Activated CD4-positive, alpha-beta memory T cell treated with anti-CD3 and anti-CD28 coated beads for 36 hours (primary cell): Measurements from ENCODE around the gene SAP30. TPM values are rescaled to one million over a fixed set of nuclear protein-coding genes. Genes with fewer than 3 reads are reported as not detected.

Source experiments
- CTCF ChIA-PET: fragments of 350-600 bp; sonication (Branson Sonifier 250); formaldehyde crosslinking; loops from one replicate; lab custom pipeline; 2021; ENCODE audit warnings: antibody characterized with exemption, inconsistent platforms; lab: Charles Lee
- POLR2A ChIA-PET: fragments of 350-600 bp; sonication (Branson Sonifier 250); formaldehyde crosslinking; loops from one replicate; lab custom pipeline; 2021; ENCODE audit warnings: antibody characterized with exemption; lab: Charles Lee
- DNase-seq: peaks from one replicate; pipeline ENCODE4 v3.0.0-alpha.2; 2020
- H3K27ac Mint-ChIP-seq: one replicate; pipeline ENCODE4 v1.8.0; 2021; ENCODE audit warnings: mixed read lengths
- H3K27me3 Mint-ChIP-seq: one replicate; pipeline ENCODE4 v1.8.0; 2021; ENCODE audit warnings: mixed read lengths
- H3K36me3 Mint-ChIP-seq: one replicate; pipeline ENCODE4 v1.8.0; 2021; ENCODE audit warnings: mixed read lengths
- H3K4me1 Mint-ChIP-seq: one replicate; pipeline ENCODE4 v1.8.0; 2021; ENCODE audit warnings: low read depth, mixed read lengths
- H3K4me3 Mint-ChIP-seq: one replicate; pipeline ENCODE4 v1.8.0; 2021; ENCODE audit warnings: mild to moderate bottlenecking, mixed read lengths
- H3K9me3 Mint-ChIP-seq: one replicate; pipeline ENCODE4 v1.8.0; 2021; ENCODE audit warnings: mixed read lengths
- intact Hi-C: fragments of 100-400 bp; cut with micrococcal nuclease; formaldehyde crosslinking; loops from one replicate; pipeline ENCODE4 v1.15.1; 2023
- total RNA-seq, 2 experiments: library from RNA; stranded (reverse); gene quantifications; one replicate each; pipeline ENCODE4 v1.2.3, GENCODE V29; 2021

SAP30 gene
- total RNA-seq, 2 experiments from 2014 or later: 26.1 to 26.5 TPM

GRCh38 chr4:173334891-173335752, 35.6 kb upstream of the SAP30 start:
- peaks cover 11% of the 10 kb centered on the region for H3K4me1 Mint-ChIP-seq
- H3K27ac Mint-ChIP-seq: peak overlapping the region; percentile 100
- peaks cover 35% of the 10 kb centered on the region for H3K36me3 Mint-ChIP-seq
- ChIA-PET CTCF (interaction anchor here (0.7 to 2.8 kb wide), 5 partner anchors 33 to 165 kb away, joined by 3 to 12 read pairs (median 5); partner anchors contain the start of gene SAP30), POLR2A (interaction anchor here (0.8 to 4.6 kb wide), 7 partner anchors 10 to 167 kb away, joined by 3 to 117 read pairs (median 5); partner anchors contain the start of genes GALNT7 and SAP30)
- H3K9me3 Mint-ChIP-seq: no peaks in the 10 kb centered on the region
- peaks cover 4% of the 10 kb centered on the region for H3K27me3 Mint-ChIP-seq
- DNase-seq: peak; percentile 74
- intact Hi-C loops: loop anchor here (1.0 to 2.0 kb wide), 6 partner anchors 17 to 948 kb away; partner anchors contain the start of genes CEP44, FBXO8, GALNT7 and SAP30
- H3K4me3 Mint-ChIP-seq: peak overlapping the region; percentile 95

- CTCF ChIA-PET: no interaction called here
- POLR2A ChIA-PET: no interaction called here
- H3K9me3 Mint-ChIP-seq: no peaks in the 10 kb centered on the region
- no peak overlapping the region for H3K4me3 Mint-ChIP-seq
- peaks cover 5% of the 10 kb centered on the region for H3K27me3 Mint-ChIP-seq
- H3K27ac Mint-ChIP-seq: no peak overlapping the region
- intact Hi-C loops: no loop called here
- H3K36me3 Mint-ChIP-seq: peaks cover 19% of the 10 kb centered on the region
- H3K4me1 Mint-ChIP-seq: peaks cover 2% of the 10 kb centered on the region
- no peak for DNase-seq
Measured at GRCh38 chr4:173337463-173337862, 33.3 kb upstream of the SAP30 start.

- no peak overlapping the region for H3K27ac Mint-ChIP-seq
- H3K4me1 Mint-ChIP-seq: no peaks in the 10 kb centered on the region
- no peaks in the 10 kb centered on the region for H3K9me3 Mint-ChIP-seq
- intact Hi-C loops: no loop called here
- ChIA-PET CTCF (no interaction called here), POLR2A (no interaction called here)
- H3K27me3 Mint-ChIP-seq: peaks cover 1% of the 10 kb centered on the region
- no peak for DNase-seq
- H3K4me3 Mint-ChIP-seq: no peak overlapping the region
- no peaks in the 10 kb centered on the region for H3K36me3 Mint-ChIP-seq
Measured at GRCh38 chr4:173343832-173344397, 26.8 kb upstream of the SAP30 start.

- no peaks in the 10 kb centered on the region for H3K4me1 Mint-ChIP-seq
- no peak overlapping the region for H3K27ac Mint-ChIP-seq
- no peaks in the 10 kb centered on the region for H3K36me3 Mint-ChIP-seq
- ChIA-PET CTCF (interaction anchor here (0.8 to 1.3 kb wide), 2 partner anchors 12 to 20 kb away, joined by 3 read pairs; no protein-coding TSS in a partner anchor), POLR2A (interaction anchor here (1.3 kb wide), 1 partner anchor 10 kb away, joined by 3 read pairs; no protein-coding TSS in a partner anchor)
- H3K27me3 Mint-ChIP-seq: peaks cover 3% of the 10 kb centered on the region
- intact Hi-C loops: no loop called here
- no peaks in the 10 kb centered on the region for H3K9me3 Mint-ChIP-seq
- no peak for DNase-seq
- no peak overlapping the region for H3K4me3 Mint-ChIP-seq
Measured at GRCh38 chr4:173345648-173346047, 25.1 kb upstream of the SAP30 start.

DNA sequence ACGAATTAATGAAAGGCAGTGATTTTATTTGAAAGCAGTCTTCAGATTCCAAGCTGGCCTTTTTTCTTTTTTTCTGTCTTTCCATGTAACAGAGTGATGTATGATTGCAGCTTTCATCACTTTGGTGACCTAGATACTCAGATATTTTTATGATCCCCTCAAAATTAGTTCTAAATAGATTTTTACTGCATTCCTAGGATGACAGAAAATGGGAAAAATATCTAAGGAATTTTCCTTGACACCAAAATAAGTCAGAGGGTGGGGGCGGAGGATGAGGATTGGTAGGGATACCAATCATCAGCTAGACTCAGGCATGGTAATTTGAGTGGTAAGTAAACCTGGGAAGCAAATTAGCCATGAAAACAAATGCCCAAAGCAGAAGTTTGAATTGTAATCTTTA, 24.7 kb upstream of the SAP30 start:
- Mint-ChIP-seq H3K4me3 (no peak overlapping the region), H3K27me3 (peaks cover 3% of the 10 kb centered on the region), H3K4me1 (no peaks in the 10 kb centered on the region), H3K9me3 (no peaks in the 10 kb centered on the region), H3K27ac (no peak overlapping the region), H3K36me3 (no peaks in the 10 kb centered on the region)
- DNase-seq: no peak
- POLR2A ChIA-PET: interaction anchor here (1.3 kb wide), 1 partner anchor 11 kb away, joined by 3 read pairs; no protein-coding TSS in a partner anchor
- CTCF ChIA-PET: interaction anchor here (1.3 kb wide), 1 partner anchor 12 kb away, joined by 3 read pairs; no protein-coding TSS in a partner anchor
- intact Hi-C loops: no loop called here

DNA sequence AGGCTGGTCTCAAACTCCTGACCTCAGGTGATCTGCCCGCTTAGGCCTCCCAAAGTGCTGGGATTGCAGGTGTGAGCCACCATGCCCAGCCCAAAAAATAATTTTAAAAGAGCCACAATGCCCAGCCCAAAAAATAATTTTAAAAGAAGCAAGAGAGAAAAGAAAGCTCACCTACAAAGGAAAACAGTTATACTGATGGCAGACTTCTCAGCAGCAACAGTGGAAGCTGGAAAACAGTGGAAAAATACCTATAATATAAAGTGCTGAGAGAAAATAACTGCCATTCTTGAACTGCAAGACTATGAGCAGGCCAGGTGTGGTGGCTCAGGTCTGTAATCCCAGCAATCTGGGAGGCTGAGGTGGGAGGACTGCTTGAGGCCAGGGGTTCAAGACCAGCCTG, 23.3 kb upstream of the SAP30 start:
- intact Hi-C loops: no loop called here
- Mint-ChIP-seq H3K4me3 (no peak overlapping the region), H3K9me3 (no peaks in the 10 kb centered on the region), H3K27ac (no peak overlapping the region), H3K27me3 (peaks cover 1% of the 10 kb centered on the region), H3K36me3 (no peaks in the 10 kb centered on the region), H3K4me1 (no peaks in the 10 kb centered on the region)
- ChIA-PET POLR2A (no interaction called here), CTCF (interaction anchor here (0.9 to 1.0 kb wide), 2 partner anchors 45 to 334 kb away, joined by 4 read pairs; no protein-coding TSS in a partner anchor)
- DNase-seq: no peak

- peaks cover 7% of the 10 kb centered on the region for H3K27me3 Mint-ChIP-seq
- H3K27ac Mint-ChIP-seq: no peak overlapping the region
- ChIA-PET CTCF (interaction anchor here (0.9 kb wide), 1 partner anchor 13 kb away, joined by 3 read pairs; no protein-coding TSS in a partner anchor), POLR2A (interaction anchor here (0.9 kb wide), 1 partner anchor 14 kb away, joined by 4 read pairs; no protein-coding TSS in a partner anchor)
- no peak for DNase-seq
- intact Hi-C loops: no loop called here
- H3K4me3 Mint-ChIP-seq: no peak overlapping the region
- no peaks in the 10 kb centered on the region for H3K9me3 Mint-ChIP-seq
- no peaks in the 10 kb centered on the region for H3K36me3 Mint-ChIP-seq
- no peaks in the 10 kb centered on the region for H3K4me1 Mint-ChIP-seq
Measured at GRCh38 chr4:173357939-173358338, 12.8 kb upstream of the SAP30 start.

DNA sequence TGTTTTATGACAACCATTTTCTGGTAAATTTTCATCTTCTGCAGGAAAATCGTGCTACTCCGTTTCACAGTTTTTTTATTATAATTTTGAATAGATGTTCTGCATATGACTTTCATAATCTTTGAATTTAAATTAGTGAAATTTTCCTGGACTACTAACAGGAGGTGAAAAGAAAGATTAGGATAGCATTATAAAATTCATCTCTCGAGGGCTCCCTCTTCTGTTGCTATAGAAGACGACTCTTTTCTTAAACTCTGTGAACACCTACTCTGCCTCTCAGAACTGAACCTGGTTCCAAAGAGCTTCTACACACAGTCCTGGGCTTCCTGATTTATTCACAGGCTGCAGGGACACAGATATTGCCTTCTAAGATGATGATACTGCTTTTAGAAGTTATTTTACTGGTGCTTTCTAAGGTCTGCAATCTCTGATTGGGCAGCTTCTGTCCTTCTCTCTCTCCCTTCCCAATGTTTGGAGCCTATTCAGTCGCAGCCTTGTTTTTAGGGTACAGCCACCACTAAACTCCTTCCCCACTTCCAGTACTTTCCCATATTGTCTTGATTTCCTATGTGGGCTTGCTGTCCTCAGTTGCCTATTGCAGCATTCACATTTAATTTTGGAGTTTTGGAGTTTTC, 10.1 kb upstream of the SAP30 start:
- Mint-ChIP-seq H3K4me1 (peaks cover 6% of the 10 kb centered on the region), H3K27me3 (peaks cover 2% of the 10 kb centered on the region), H3K36me3 (no peaks in the 10 kb centered on the region), H3K9me3 (no peaks in the 10 kb centered on the region), H3K4me3 (no peak overlapping the region), H3K27ac (no peak overlapping the region)
- POLR2A ChIA-PET: no interaction called here
- intact Hi-C loops: no loop called here
- CTCF ChIA-PET: interaction anchor here (0.8 kb wide), 1 partner anchor 68 kb away, joined by 3 read pairs; no protein-coding TSS in a partner anchor
- no peak for DNase-seq

DNA sequence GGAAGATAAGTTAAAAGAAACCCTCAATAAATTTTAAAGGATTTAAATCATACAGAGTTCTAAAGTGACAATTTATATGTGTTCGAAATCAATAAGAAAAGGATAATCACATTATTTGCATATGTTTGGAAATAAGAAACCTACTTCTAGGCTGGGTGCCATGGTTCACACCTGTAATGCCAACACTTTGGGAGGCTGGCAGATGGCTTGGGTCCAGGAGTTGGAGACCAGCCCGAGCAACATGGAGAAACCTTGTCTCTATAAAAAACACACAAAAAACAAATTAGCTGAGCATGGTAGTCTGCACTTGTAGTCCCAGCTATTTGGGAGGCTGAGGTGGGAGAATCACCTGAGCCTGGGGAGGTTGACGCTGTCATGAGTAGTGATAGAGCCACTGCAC, 8.1 kb upstream of the SAP30 start:
- intact Hi-C loops: no loop called here
- Mint-ChIP-seq H3K9me3 (no peaks in the 10 kb centered on the region), H3K4me1 (peaks cover 19% of the 10 kb centered on the region), H3K4me3 (no peak overlapping the region), H3K27ac (no peak overlapping the region), H3K36me3 (no peaks in the 10 kb centered on the region), H3K27me3 (peaks cover 2% of the 10 kb centered on the region)
- CTCF ChIA-PET: no interaction called here
- no peak for DNase-seq
- POLR2A ChIA-PET: no interaction called here

DNA sequence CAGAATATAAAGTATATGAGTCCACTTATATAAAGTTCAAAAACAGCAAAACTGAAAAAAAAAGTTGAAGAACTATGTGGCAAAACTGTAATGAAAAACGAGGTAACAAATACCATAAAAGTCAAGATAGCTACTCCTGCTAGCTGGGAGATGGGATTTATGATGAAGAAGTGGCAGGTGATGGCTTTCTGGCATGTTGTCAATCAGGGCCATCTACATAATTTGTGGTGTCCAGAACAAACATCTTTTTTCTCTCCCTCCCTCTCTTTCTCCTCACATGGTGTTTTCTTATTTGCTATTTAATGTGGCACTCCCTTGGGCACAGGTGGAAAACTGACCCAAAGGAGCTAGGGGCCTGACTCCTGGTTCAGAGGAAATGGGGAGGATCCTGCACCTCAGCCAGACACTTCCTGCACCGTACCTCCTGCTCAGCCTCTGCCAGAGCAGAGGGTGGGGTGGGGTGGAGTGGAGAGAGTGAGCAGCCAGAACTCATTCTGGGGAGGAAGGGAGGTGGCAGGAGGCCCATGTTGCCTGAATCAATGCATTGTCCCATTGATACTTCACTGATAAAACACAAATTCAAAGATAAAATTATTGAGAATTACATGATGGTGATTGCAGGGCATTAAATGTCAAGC, 5.3 kb upstream of the SAP30 start:
- H3K36me3 Mint-ChIP-seq: no peaks in the 10 kb centered on the region
- ChIA-PET POLR2A (no interaction called here), CTCF (interaction anchor here (0.7 kb wide), 1 partner anchor 20 kb away, joined by 3 read pairs; no protein-coding TSS in a partner anchor)
- no peaks in the 10 kb centered on the region for H3K27me3 Mint-ChIP-seq
- no peak for DNase-seq
- no peak overlapping the region for H3K27ac Mint-ChIP-seq
- peaks cover 28% of the 10 kb centered on the region for H3K4me1 Mint-ChIP-seq
- intact Hi-C loops: no loop called here
- H3K4me3 Mint-ChIP-seq: no peak overlapping the region
- no peaks in the 10 kb centered on the region for H3K9me3 Mint-ChIP-seq

GRCh38 chr4:173367285-173367684, 3.5 kb upstream of the SAP30 start:
- DNase-seq: no peak
- no peak overlapping the region for H3K4me3 Mint-ChIP-seq
- no peaks in the 10 kb centered on the region for H3K9me3 Mint-ChIP-seq
- intact Hi-C loops: no loop called here
- peaks cover 2% of the 10 kb centered on the region for H3K36me3 Mint-ChIP-seq
- H3K27ac Mint-ChIP-seq: peak overlapping the region; percentile 19
- POLR2A ChIA-PET: interaction anchor here (1.2 to 1.3 kb wide), 2 partner anchors 32 to 34 kb away, joined by 3 to 13 read pairs; partner anchors contain the start of gene HMGB2
- no peaks in the 10 kb centered on the region for H3K27me3 Mint-ChIP-seq
- CTCF ChIA-PET: interaction anchor here (1.1 to 2.8 kb wide), 3 partner anchors 12 to 66 kb away, joined by 3 to 10 read pairs (median 3); no protein-coding TSS in a partner anchor
- peaks cover 30% of the 10 kb centered on the region for H3K4me1 Mint-ChIP-seq
